IPS DF 19.7 (cell line): ENCODE data around the gene PSMD1.
"Not testable (repeated sequence)": the region's sequence is repeated elsewhere in the genome, so short reads cannot be mapped to it uniquely, and the experiment has no call there.

Experiments
- DNase-seq: peaks from one replicate; pipeline ENCODE4 v3.0.0-alpha.2; 2013; ENCODE audit warnings: low read depth, low spot score

PSMD1 gene

DNA sequence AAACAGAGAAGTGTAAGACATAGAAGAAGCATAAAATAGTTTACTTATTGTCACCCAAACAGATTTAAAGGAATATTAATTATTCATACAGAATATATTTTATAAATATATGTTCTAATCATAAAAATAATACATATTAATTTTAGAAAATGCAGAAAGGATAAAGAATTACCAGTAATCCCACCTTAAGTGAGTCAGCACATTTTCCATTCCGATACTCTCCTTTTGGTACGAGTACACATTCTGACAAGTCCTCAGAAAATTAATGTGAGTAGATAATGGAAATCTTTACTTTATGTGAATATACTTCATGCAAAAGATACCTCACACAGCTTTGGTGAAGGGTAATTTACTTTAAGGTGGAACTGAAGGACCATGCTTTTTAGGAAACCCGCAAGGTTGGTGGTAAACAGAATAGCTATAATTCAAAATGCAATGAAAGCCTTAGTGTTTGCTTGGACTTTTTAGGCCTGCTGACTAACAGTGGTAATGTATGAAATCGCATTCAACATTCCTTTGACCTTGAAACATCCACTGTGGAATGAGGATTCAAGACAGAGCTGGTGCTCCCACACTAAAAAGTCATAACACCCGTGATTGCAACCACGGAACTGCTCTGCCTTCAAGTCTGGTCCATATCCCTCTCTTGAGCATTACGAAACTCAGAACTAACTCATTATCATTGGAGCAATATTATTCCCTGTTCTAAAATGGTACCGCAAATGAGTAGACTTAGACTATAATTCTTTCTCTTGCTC, 96.3 kb downstream of the PSMD1 start:
- DNase-seq = no peak

- DNase-seq = no peak
Measured at GRCh38 chr2:231159306-231159705, 102.6 kb downstream of the PSMD1 start.

- no peak for DNase-seq
Measured at GRCh38 chr2:231160701-231161100, 104.0 kb downstream of the PSMD1 start.

GRCh38 chr2:231161252-231161839, 104.7 kb downstream of the PSMD1 start:
- no peak for DNase-seq

DNA sequence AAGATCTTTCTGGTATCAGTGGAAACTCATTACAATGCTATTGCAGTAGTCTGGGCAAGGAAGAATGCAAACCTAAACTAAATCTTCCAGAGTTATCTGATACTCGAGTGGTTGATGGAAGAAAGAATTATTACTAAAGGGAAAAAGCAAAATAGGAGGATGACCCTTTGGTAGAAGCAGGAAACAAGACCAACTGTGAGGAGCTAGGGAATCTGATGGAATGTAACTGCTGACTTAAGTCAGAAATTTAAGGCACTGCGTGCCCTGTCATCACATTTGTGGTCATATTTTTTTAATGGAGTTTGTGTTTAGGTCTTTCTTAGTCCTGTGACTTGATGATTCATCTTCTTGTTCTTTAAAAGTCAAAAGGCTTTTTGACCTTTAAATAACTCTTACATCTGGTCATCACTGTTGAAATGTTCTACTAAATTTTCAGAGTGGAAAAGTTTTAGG, 105.2 kb downstream of the PSMD1 start:
- no peak for DNase-seq

GRCh38 chr2:231163011-231163410, 106.3 kb downstream of the PSMD1 start:
- no peak for DNase-seq

DNA sequence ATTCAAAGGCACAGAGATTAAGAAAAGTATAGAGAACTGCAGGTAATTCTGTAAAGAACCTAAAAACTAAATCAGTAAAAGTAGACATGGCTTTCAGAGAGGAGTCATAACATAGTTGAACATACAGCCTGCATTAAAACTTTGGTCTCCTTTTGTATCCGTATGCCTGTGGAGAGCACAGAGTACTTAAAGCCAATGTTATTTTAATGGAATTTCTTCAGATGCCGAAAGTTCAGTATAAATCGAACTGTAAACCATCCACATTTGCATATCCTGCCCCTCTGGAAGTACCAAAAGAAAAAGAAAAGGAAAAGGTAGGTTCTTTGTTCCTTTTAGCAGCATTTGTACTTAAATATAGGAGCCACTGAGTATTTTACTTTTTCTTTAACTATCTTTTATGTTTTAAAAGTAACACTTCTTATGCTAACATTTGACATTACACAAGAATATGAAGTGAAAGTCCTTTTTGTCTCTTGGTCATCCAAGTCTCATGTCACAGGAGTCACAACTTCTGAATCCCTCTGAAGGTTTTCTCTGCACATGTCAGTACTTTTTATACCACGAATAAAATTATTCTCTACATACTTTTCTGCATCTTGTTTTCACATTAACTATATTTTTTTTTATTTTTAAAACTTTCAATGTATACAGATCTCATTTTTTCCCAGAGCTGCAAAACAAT, 106.9 kb downstream of the PSMD1 start:
- no peak for DNase-seq

DNA sequence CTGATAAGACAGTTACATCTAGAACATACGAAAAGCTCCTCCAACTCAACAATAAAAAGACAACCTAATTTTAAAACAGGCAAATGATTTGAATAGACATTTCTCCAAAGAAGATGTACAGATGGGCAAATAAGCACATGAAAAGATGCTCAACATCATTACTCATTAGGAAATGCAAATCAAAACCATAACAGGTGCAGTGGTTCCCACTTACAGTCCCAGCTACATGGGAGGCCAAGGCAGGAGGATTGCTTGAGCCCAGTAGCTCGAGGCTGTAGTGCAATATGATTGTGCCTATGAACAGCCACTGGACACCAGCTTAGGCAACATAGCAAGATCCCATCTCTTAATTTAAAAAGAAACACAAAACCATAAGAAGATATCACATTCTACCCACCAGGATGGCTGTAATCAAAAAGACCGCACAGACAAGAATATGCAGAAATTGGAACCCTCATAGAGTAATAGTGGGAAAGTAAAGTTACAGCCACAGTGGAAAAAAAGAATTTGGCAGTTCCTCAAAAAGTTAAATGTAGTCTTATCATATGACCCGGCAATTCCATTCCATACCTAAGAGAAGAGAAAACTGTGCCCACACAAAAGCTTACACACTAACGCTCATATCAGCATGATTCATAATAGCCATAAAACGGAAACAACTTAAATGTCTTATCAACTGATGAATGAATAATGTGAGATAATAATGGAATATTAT, 111.2 kb downstream of the PSMD1 start:
- no peak for DNase-seq

GRCh38 chr2:231168460-231169139, 111.9 kb downstream of the PSMD1 start:
- no peak for DNase-seq

GRCh38 chr2:231169488-231169887, 112.8 kb downstream of the PSMD1 start:
- DNase-seq = no peak

DNA sequence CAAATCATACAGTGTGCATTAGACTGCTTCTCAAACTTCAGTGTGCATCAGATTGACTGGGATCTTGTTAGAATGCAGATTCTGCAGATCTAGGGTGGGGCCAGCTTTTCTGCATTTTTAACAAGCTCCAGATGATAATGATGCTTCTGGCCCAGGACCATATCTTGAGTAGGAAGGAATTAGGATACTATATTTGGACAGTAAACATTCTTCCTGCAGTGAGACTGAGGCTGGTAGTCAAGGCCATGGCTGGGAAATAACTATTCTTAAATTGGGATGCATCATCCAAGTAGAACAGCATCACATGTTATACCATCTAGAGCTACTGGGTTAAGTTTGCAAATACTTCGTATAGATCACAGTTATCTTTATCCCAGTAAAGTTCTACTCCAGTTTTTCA, 113.4 kb downstream of the PSMD1 start:
- DNase-seq = no peak

- no peak for DNase-seq
Measured at GRCh38 chr2:231172025-231172424, 115.4 kb downstream of the PSMD1 start.

DNA sequence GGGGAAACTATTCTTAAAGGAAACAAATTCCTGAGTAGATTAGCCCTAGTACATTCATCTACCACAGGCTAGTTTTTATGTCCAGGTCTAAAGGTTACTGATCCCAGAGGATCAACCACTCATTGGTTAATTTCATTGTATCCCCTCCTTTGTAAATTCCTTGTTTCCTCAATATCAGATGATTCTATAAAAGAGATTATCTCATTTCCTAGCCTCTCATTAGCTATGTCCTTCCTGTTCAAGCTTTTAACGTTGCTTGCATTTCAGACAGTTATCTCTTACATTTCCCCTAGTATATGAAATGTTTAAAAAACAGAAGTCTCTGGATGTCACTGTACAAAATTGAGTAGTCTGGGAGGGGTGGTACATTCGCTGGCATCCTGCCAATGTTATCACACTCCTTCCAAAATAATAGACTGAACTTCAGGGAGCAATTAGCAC, 117.6 kb downstream of the PSMD1 start:
- no peak for DNase-seq

- no peak for DNase-seq
Measured at GRCh38 chr2:231176066-231176465, 119.4 kb downstream of the PSMD1 start.

- DNase-seq = no peak
Measured at GRCh38 chr2:231177156-231178025, 120.7 kb downstream of the PSMD1 start.

- not testable (repeated sequence) for DNase-seq
Measured at GRCh38 chr2:231178805-231179204, 122.1 kb downstream of the PSMD1 start.

GRCh38 chr2:231181860-231182512, 125.3 kb downstream of the PSMD1 start:
- no peak for DNase-seq

DNA sequence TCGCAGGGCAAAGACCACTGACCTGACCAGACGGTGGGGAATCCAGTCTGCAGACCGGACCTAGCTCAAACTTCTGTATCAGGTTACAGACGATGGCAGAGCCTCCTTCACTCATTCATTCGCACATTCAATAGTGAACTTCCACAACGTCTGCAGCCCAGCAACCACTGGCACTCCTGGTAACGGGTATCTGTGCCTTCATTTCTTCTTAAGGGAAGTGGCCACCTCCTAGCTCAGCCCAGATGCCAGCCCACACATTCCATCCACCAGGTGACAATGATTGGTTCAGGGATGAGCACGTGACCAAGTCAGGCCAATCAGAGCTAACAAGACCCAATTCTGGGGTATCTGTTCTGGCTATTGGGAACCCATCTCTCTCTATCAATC, 125.8 kb downstream of the PSMD1 start:
- DNase-seq = no peak

- DNase-seq = no peak
Measured at GRCh38 chr2:231183851-231184250, 127.2 kb downstream of the PSMD1 start.

DNA sequence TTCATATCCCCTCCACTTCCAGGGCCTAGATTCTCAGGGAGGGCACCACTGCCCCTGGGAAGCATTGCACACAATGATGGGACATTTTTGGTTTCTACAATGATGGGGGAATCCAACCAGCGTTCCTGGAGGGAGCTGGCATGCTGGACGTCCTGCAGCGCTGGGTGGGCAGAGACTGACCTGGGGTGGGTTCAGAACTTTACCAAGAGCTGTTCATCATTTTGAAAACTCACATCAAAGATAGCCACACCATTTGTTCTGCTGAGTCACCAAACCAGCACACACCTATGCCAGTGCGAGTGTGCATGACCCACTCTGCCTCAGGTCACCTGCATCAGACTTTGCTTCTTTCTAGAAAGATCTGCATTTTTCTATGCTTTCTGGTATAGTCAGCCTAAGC, 127.7 kb downstream of the PSMD1 start:
- no peak for DNase-seq
